IPS DF 19.7 (cell line): ENCODE results near the gene ERGIC2.
"Not testable (repeated sequence)": the region's sequence is repeated elsewhere in the genome, so short reads cannot be mapped to it uniquely, and the experiment has no call there.

Source experiments
- DNase-seq: peaks from one replicate; pipeline ENCODE4 v3.0.0-alpha.2; 2013; ENCODE audit warnings: low read depth, low spot score

The ERGIC2 gene

DNA sequence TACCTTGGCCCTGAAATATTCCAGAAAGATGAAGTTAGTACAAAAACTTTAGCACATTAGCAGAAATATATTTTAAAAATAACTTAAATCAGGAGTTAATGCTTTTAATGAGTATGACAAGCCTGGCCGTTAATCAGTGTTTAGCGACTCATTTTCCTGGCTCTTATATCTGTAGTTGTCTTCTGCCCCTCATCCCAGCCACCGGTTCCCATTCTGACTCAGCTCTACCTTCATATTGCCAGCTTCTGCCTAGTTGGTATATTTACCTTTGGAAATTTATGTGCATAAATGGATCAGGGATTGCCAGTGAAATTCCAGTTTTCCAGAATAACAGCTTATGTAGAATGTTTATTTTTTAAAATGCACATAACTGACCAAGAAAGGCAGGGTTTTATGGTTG lies 79.9 kb downstream of the ERGIC2 start:
- no peak for DNase-seq

DNA sequence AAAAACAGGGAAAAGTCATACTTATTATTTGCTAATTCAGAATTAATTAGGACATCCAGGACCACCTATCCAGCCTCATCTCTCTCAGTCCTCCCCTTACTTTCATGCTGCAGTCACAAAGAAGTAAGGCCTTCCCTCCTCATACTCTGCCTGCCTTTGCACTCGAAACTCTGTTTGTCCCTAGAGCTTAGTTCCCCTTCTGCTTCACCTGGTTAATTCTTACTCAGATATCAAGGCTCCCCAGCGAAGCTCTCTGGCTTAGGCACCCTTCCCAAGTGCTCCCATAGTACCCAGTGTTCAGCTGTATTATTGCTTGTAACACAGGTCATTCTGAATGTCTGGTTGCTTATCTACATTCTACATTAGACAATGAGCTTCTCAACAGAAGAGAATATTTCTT lies 81.3 kb downstream of the ERGIC2 start:
- DNase-seq: no peak

DNA sequence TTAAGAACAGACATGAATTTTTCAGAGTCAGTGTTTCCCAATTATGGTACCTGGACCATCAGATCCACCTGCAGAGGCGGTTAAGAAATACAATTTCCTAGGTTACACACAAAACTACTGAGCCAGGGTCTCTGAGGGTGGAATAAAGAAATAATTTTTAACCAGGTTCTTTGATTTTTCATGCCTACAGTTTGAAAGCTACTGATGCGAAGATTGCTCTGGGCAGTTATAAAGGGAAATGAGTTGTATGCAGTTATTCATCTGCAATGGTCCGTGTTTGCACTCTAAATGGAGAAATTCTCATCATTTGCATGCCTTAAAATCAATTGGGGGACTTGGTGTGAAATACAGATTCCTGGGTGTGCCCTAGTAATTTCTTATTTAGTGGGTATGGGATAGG lies 89.7 kb downstream of the ERGIC2 start:
- no peak for DNase-seq

DNA sequence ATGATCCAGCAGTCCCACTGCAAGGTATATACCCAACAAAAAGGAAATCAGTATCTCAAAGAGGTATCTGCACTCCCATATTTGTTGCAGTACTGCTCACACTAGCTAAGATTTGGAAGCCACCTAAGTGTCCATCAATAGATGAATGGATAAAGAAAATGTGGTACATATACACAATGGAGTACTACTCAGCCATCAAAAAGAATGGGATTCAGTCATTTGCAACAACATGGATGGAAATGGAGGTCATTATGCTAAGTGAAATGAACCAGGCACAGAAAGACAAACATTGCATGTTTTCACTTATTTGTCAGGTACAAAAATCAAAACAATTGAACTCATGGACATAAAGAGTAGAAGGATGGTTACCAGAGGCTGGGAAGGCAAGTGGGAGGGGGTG lies 90.5 kb downstream of the ERGIC2 start:
- not testable (repeated sequence) for DNase-seq

DNA sequence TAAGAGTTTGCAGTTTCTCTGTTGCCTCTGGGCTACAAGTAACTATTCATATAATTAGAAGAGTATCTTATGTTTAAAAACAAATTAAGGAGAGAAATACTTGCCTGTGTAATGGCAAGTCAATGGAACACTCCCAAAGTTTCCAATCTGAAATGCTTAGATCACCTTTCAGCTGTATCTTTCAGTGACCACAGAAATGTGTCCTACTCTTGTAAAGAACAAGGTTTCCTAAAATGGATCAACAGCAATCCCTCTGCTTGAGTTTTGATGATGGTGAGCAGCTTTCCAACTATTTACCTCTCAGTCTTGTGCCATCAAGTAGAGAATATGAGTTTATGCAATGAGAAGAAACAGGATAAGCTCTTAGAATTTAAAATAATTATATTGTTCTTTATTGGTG lies 92.9 kb downstream of the ERGIC2 start:
- no peak for DNase-seq

DNA sequence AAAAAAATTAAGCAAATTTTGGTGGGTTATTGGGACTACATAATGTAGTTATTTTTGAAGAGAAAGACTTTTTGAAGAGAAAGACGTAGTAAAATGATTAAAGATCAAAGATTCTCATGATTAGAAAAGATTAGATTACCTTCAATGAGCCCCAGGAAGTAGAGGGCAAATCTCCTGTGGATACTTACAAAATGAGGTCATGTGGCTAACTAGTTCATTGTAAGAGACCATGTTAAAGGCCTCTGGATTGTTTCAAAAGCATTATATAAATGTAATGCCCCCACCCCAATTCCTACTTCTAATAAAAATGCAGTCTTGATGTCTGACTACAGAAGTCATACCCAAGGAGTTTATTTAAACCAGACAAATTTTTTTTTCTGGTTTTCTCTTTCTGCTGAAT lies 93.3 kb downstream of the ERGIC2 start:
- DNase-seq: no peak
